HT1080 (cell line): ENCODE results near the gene RDH8. TPM values are rescaled to one million over a fixed set of nuclear protein-coding genes. Genes with fewer than 3 reads are reported as not detected.

Experiments
- DNase-seq: peaks from one replicate; pipeline ENCODE4 v3.0.0-alpha.2; 2015; ENCODE audit warnings: low read depth
- small RNA-seq: library from RNA; depleted of rRNA; stranded (forward); fragments of <200 nt; gene quantifications from one replicate; pipeline ENCODE3, GENCODE V24; 2014
- total RNA-seq: library from RNA; depleted of rRNA; stranded (reverse); fragments of >200 nt; shearing (Covaris generic); gene quantifications from 2 replicates; pipeline ENCODE4 v1.2.3, GENCODE V29; 2014; rRNA removed

RDH8 gene
- total RNA-seq, 1 experiment from 2014 or later, result not detected

GRCh38 chr19:10036601-10037071, 23.4 kb downstream of the RDH8 start:
- DNase-seq, result no peak

- DNase-seq, result no peak
Observed at GRCh38 chr19:10037367-10037766, 24.1 kb downstream of the RDH8 start.

- DNase-seq, result no peak
Observed at GRCh38 chr19:10037809-10038208, 24.5 kb downstream of the RDH8 start.

- DNase-seq, result no peak
Observed at GRCh38 chr19:10043286-10043927, 30.1 kb downstream of the RDH8 start.

- DNase-seq, result peak; percentile 53
Observed at GRCh38 chr19:10044390-10044789, 31.1 kb downstream of the RDH8 start.

- peak; percentile 16 for DNase-seq
Observed at GRCh38 chr19:10045371-10045770, 32.1 kb downstream of the RDH8 start.

GRCh38 chr19:10049626-10050025, 36.3 kb downstream of the RDH8 start:
- no peak for DNase-seq

- DNase-seq, result no peak
Observed at GRCh38 chr19:10052602-10053360, 39.5 kb downstream of the RDH8 start.

GRCh38 chr19:10061717-10062310, 48.5 kb downstream of the RDH8 start:
- no peak for DNase-seq

- DNase-seq, result peak; percentile 19
Observed at GRCh38 chr19:10068205-10068604, 54.9 kb downstream of the RDH8 start.

GRCh38 chr19:10069046-10069445, 55.8 kb downstream of the RDH8 start:
- DNase-seq, result no peak

GRCh38 chr19:10070730-10071446, 57.6 kb downstream of the RDH8 start:
- no peak for DNase-seq

Small RNA genes lying within 50 kb of the gene (small RNA-seq; reads per million reads assigned to genes)
- gene MIR5589, result not detected

Other genes with a start within 250 kb of the RDH8 start
- gene ZNF846, start 244.7 kb upstream of the RDH8 start, total RNA-seq, result 1.9 TPM in 1 of 2 replicates, not detected in the other
- gene FBXL12, start 194.4 kb upstream of the RDH8 start, total RNA-seq, result 21.2 and 24.3 TPM in 2 replicates
- 225 and 406 TPM in 2 replicates for gene UBL5, start 185.6 kb upstream of the RDH8 start, total RNA-seq
- 146 and 165 TPM in 2 replicates for gene PIN1, start 178.2 kb upstream of the RDH8 start, total RNA-seq
- not detected in 2 replicates for gene OLFM2, start 77.0 kb upstream of the RDH8 start, total RNA-seq
- gene COL5A3, start 3.0 kb upstream of the RDH8 start, total RNA-seq, result not detected in 2 replicates
- 6.9 and 9.5 TPM in 2 replicates for gene SHFL, start 72.8 kb downstream of the RDH8 start, total RNA-seq
- gene ANGPTL6, start 89.2 kb downstream of the RDH8 start, total RNA-seq, result 0.35 and 0.53 TPM in 2 replicates
- gene PPAN, start 92.9 kb downstream of the RDH8 start, total RNA-seq, result 66.1 and 79.6 TPM in 2 replicates
- gene P2RY11, start 98.2 kb downstream of the RDH8 start, total RNA-seq, result 6.6 and 11.0 TPM in 2 replicates
- gene EIF3G, start 106.4 kb downstream of the RDH8 start, total RNA-seq, result 519 and 525 TPM in 2 replicates
- gene DNMT1, start 181.5 kb downstream of the RDH8 start, total RNA-seq, result 136 and 139 TPM in 2 replicates
- gene S1PR2, start 217.8 kb downstream of the RDH8 start, total RNA-seq, result 1.1 and 1.9 TPM in 2 replicates
- gene MRPL4, start 238.7 kb downstream of the RDH8 start, total RNA-seq, result 154 and 174 TPM in 2 replicates